Keratinocyte (primary cell): ENCODE results near the gene SLC25A40. TPM values are rescaled to one million over a fixed set of nuclear protein-coding genes. Genes with fewer than 3 reads are reported as not detected.
"Not testable (repeated sequence)": the region's sequence is repeated elsewhere in the genome, so short reads cannot be mapped to it uniquely, and the experiment has no call there.

Source experiments
- DNase-seq: peaks from one replicate; pipeline ENCODE4 v3.0.0-alpha.2; 2011; ENCODE audit warnings: low read depth, missing footprints, low spot score
- FAIRE-seq: peaks from 2 replicates; lab custom pipeline; 2011; peaks lifted over from hg19 to GRCh38; lab: Jason Lieb, UNC
- H2AFZ ChIP-seq: 2 replicates; pipeline ENCODE4 v1.6.0; 2012; ENCODE audit warnings: low read length, control low read depth, inconsistent platforms; ENCODE audit not compliant: control insufficient read depth
- H3K27ac ChIP-seq: 2 replicates; pipeline ENCODE4 v1.5.1; 2011; ENCODE audit warnings: low read length; ENCODE audit not compliant: control insufficient read depth, insufficient read depth
- H3K27me3 ChIP-seq: 3 replicates; pipeline ENCODE4 v1.6.0; 2011; ENCODE audit warnings: low read length; ENCODE audit not compliant: control insufficient read depth, insufficient read depth; ENCODE audit errors: extremely low read depth
- H3K36me3 ChIP-seq, 2 experiments: 2 replicates in 1 of 2; 3 replicates in 1 of 2; pipeline ENCODE4 v1.5.1; 2011; ENCODE audit warnings: low read length in 2 of 2, mild to moderate bottlenecking in 1 of 2; ENCODE audit not compliant: control insufficient read depth in 2 of 2, insufficient read depth in 2 of 2; ENCODE audit errors: extremely low read depth in 1 of 2
- H3K4me1 ChIP-seq: 3 replicates; pipeline ENCODE4 v1.5.1; 2011; ENCODE audit warnings: low read length; ENCODE audit not compliant: control insufficient read depth, insufficient read depth; ENCODE audit errors: extremely low read depth
- H3K4me2 ChIP-seq: 3 replicates; pipeline ENCODE4 v1.6.0; 2011; ENCODE audit warnings: low read depth, low read length; ENCODE audit not compliant: control insufficient read depth, insufficient read depth; ENCODE audit errors: extremely low read depth
- H3K4me3 ChIP-seq, 3 experiments: fragments of 200-600 bp in 1 of 3; sonication (generic) in 1 of 3; 2 replicates in 2 of 3; 3 replicates in 1 of 3; pipeline ENCODE4 v1.5.1; 2011 to 2016; ENCODE audit warnings: low read length in 3 of 3, mild to moderate bottlenecking in 3 of 3, control low read depth in 2 of 3, inconsistent platforms in 1 of 3, low read depth in 1 of 3, mixed read lengths in 1 of 3, mixed run types in 1 of 3, moderate library complexity in 1 of 3; ENCODE audit not compliant: control insufficient read depth in 2 of 3, insufficient read depth in 2 of 3; ENCODE audit errors: extremely low read depth in 1 of 3
- H3K79me2 ChIP-seq: 2 replicates; pipeline ENCODE4 v1.6.0; 2012; ENCODE audit warnings: low read length; ENCODE audit not compliant: control insufficient read depth, insufficient read depth
- H3K9ac ChIP-seq: 3 replicates; pipeline ENCODE4 v1.6.0; 2011; ENCODE audit warnings: low read length; ENCODE audit not compliant: control insufficient read depth, insufficient read depth; ENCODE audit errors: extremely low read depth
- H3K9me1 ChIP-seq: 3 replicates; pipeline ENCODE4 v1.6.0; 2011; ENCODE audit warnings: low read length; ENCODE audit not compliant: control insufficient read depth, insufficient read depth; ENCODE audit errors: extremely low read depth
- H3K9me3 ChIP-seq: 2 replicates; pipeline ENCODE4 v1.5.1; 2012; ENCODE audit warnings: low read depth, low read length; ENCODE audit not compliant: control insufficient read depth
- H4K20me1 ChIP-seq: 3 replicates; pipeline ENCODE4 v1.6.0; 2011; ENCODE audit warnings: low read length; ENCODE audit not compliant: control insufficient read depth, insufficient read depth; ENCODE audit errors: extremely low read depth
- CTCF ChIP-seq, 3 experiments: IDR thresholded peaks in 1 of 3; conservative IDR thresholded peaks in 1 of 3; optimal IDR thresholded peaks in 1 of 3; 2 replicates in 2 of 3; 3 replicates in 1 of 3; pipeline versions ENCODE3 to v1.5.1; 2011; ENCODE audit warnings: low read length in 3 of 3, mild to moderate bottlenecking in 3 of 3, moderate library complexity in 2 of 3, control low read depth in 1 of 3, inconsistent platforms in 1 of 3; ENCODE audit not compliant: insufficient read depth in 2 of 3; ENCODE audit errors: extremely low read depth in 1 of 3
- EZH2 ChIP-seq: IDR thresholded peaks from one replicate; pipeline ENCODE4 v1.6.1; 2012; ENCODE audit warnings: inconsistent platforms, mild to moderate bottlenecking, low read length, moderate library complexity
- dilution Hi-C: fragments of 300-500 bp; cut with MboI; formaldehyde crosslinking; loops from one replicate; pipeline ENCODE4 v1.7.0; 2020; ENCODE audit warnings: low sequenced_read_pairs; ENCODE audit not compliant: extremely low pct_ligation_motif_present
- polyA plus RNA-seq, 5 experiments: library from polyadenylated mRNA; depleted of rRNA in 3 of 5; stranded (reverse) in 3 of 5; stranded (forward) in 1 of 5; unstranded in 1 of 5; fragments of >200 nt; gene quantifications; 1 replicate in 1 of 5; 2 replicates in 3 of 5; 3 replicates in 1 of 5; pipeline versions ENCODE4 v1.2.1 to v1.2.3, GENCODE V29; 2011 to 2012; ENCODE audit warnings: missing spikeins in 2 of 5, low read depth in 1 of 5, low replicate concordance in 1 of 5

SLC25A40 gene
- polyA plus RNA-seq, 1 donor (not counting 4 experiments of a cell fraction or from before 2014, with no cell fraction given), result 8.3 TPM

GRCh38 chr7:87875151-87876039, 765 bp downstream of the SLC25A40 start:
- Histone ChIP-seq H3K27ac (peak overlapping the region; percentile 93), H3K4me2 (peak overlapping the region; percentile 96), H3K9me1 (no peaks in the 10 kb centered on the region), H3K4me3 (peak overlapping the region; percentile 86 to 98 (median 98)), H4K20me1 (no peaks in the 10 kb centered on the region), H3K36me3 (peaks cover 1 to 11% of the 10 kb centered on the region in 2 experiments), H3K79me2 (peaks cover 80% of the 10 kb centered on the region), H3K4me1 (peaks cover 9% of the 10 kb centered on the region), H3K27me3 (no peaks in the 10 kb centered on the region), H3K9me3 (peaks cover 4% of the 10 kb centered on the region), H3K9ac (peak overlapping the region; percentile 96), H2AFZ (peak overlapping the region; percentile 88)
- FAIRE-seq (peak; percentile 72), DNase-seq (no peak)
- dilution Hi-C loops, result no loop called here
- no peak for TF ChIP-seq CTCF (optimal IDR thresholded peaks at IDR 0.05 in 1 of 3, IDR thresholded peaks at IDR 0.05 in 1 of 3, conservative IDR thresholded peaks at IDR 0.05 in 1 of 3; ENCODE audit: extremely low read depth in 1 of 3, insufficient read depth in 2 of 3, low read length in 3 of 3)
- no peak for TF ChIP-seq EZH2

- Histone ChIP-seq H3K79me2 (peaks cover 69% of the 10 kb centered on the region), H3K9ac (no peak overlapping the region), H3K4me1 (peaks cover 9% of the 10 kb centered on the region), H2AFZ (peak overlapping the region; percentile 13), H3K4me2 (peak overlapping the region; percentile 96), H3K9me3 (peaks cover 4% of the 10 kb centered on the region), H4K20me1 (no peaks in the 10 kb centered on the region), H3K4me3 (peak overlapping the region in 1 of 3 experiments; percentile 98), H3K27me3 (no peaks in the 10 kb centered on the region), H3K36me3 (peaks cover 1 to 4% of the 10 kb centered on the region in 2 experiments), H3K9me1 (no peaks in the 10 kb centered on the region), H3K27ac (no peak overlapping the region)
- DNase-seq, result no peak
- dilution Hi-C loops, result no loop called here
- TF ChIP-seq EZH2 (no peak), CTCF (optimal IDR thresholded peaks at IDR 0.05 in 1 of 3, IDR thresholded peaks at IDR 0.05 in 1 of 3, conservative IDR thresholded peaks at IDR 0.05 in 1 of 3; ENCODE audit: extremely low read depth in 1 of 3, insufficient read depth in 2 of 3, low read length in 3 of 3) (no peak)
- FAIRE-seq, result no peak
Observed at GRCh38 chr7:87874066-87874465, 2.1 kb downstream of the SLC25A40 start.

GRCh38 chr7:87873328-87873727, 2.8 kb downstream of the SLC25A40 start:
- H3K9ac ChIP-seq, H3K27ac ChIP-seq, H3K4me3 ChIP-seq, FAIRE-seq, H3K9me3 ChIP-seq, H2AFZ ChIP-seq, H3K27me3 ChIP-seq, H3K4me1 ChIP-seq, H3K9me1 ChIP-seq, H3K4me2 ChIP-seq, dilution Hi-C loops, H3K36me3 ChIP-seq, DNase-seq, H4K20me1 ChIP-seq: not testable (repeated sequence)
- H3K79me2 ChIP-seq, result peaks cover 62% of the 10 kb centered on the region
